Right cardiac atrium (tissue), 5 donors: ENCODE measurements around the gene CLEC2D. TPM values are rescaled to one million over a fixed set of nuclear protein-coding genes. Genes with fewer than 3 reads are reported as not detected.
"Not testable (repeated sequence)": the region's sequence is repeated elsewhere in the genome, so short reads cannot be mapped to it uniquely, and the experiment has no call there.

Experiments used
- ATAC-seq, 2 donors: fragments of 200-7000 bp; cut with Tn5 transposase; one replicate each; pipeline versions ENCODE4 v1.8.0 to v1.9.1; 2020; ENCODE audit warnings: moderate library complexity in 2 of 2, mild to moderate bottlenecking in 1 of 2
- DNase-seq, 3 donors: peaks; one replicate each; pipeline ENCODE4 v3.0.0-alpha.2; 2020
- H3K27ac ChIP-seq: one replicate; pipeline ENCODE4 v1.5.1; 2013; ENCODE audit warnings: mild to moderate bottlenecking, low read length, control low read depth, moderate library complexity
- H3K27me3 ChIP-seq: one replicate; pipeline ENCODE4 v1.6.1; 2013; ENCODE audit not compliant: control insufficient read depth, insufficient read depth
- H3K4me1 ChIP-seq: one replicate; pipeline ENCODE4 v1.6.1; 2013; ENCODE audit warnings: low read length; ENCODE audit not compliant: control insufficient read depth, insufficient read depth
- H3K4me3 ChIP-seq: one replicate; pipeline ENCODE4 v1.5.1; 2013; ENCODE audit warnings: low read length, control low read depth
- H3K9me3 ChIP-seq: one replicate; pipeline ENCODE4 v1.6.1; 2013; ENCODE audit warnings: low read length; ENCODE audit not compliant: control insufficient read depth
- WGBS: extraction: QIAGEN DNeasy Blood & Tissue Kit; methylation state at CpG from one replicate; pipeline ENCODE4 v1.1.7; 2013; 5-methylcytosine and 5-hydroxymethylcytosine counted together
- intact Hi-C, 4 donors: fragments of 100-400 bp; cut with DNase I; formaldehyde crosslinking; loops; one replicate each; pipeline versions ENCODE4 v1.11.0 to v1.14.0; 2022 to 2023
- polyA plus RNA-seq: library from polyadenylated mRNA; stranded (reverse); fragments of 200-250 nt; gene quantifications from one replicate; pipeline ENCODE4 v1.2.3, GENCODE V29; 2013
- total RNA-seq, 4 donors: library from RNA; stranded (reverse); fragmentation: NEBNext Ultra II Directional; extraction: Animal tissue kit (Norgen Biotek cat#: 25700); gene quantifications; one replicate each; pipeline ENCODE4 v1.2.1, GENCODE V29; 2021
- donor health status: healthy with polysubstance abuse.
- donor health status: DM: no; HTN: yes; CAD: no.
- donor health status: DM: no; HTN: no; CAD: no.
- donor health status: DM: no; HTN: yes; CAD: no; lungs with severe emphysema.
- donor health status: DM: yes; HTN: yes; CAD: no.

CLEC2D gene
- total and polyA plus RNA-seq, 5 donors = 3.1 to 17.8 (median 12.4) TPM

DNA sequence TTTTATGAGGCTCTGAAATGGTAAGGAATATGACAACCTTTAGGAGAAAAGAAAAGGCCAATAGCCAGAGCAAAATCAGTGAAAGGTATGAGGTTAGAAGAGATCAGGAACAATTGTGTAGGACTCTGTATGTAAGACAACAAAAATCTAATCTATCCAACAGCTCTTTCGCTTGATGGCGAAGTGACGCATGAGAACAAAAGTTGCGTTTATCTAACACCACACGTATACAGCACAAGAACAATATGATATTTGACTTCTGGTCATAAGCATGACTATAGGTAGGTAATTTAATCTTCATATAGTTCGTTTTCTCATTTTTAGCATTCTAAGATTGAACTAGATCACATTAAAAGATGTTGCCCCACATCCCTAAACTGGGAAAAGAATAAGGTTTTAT is 61.9 kb downstream of the CLEC2D start:
- no peak for ATAC-seq
- H3K4me1 ChIP-seq = no peaks in the 10 kb centered on the region
- no peak for DNase-seq
- 71% methylated on average over 6 of the region's 6 CpGs for WGBS
- intact Hi-C loops = no loop called here
- H3K4me3 ChIP-seq = no peak overlapping the region
- H3K9me3 ChIP-seq = no peaks in the 10 kb centered on the region
- H3K27ac ChIP-seq = no peak overlapping the region
- no peaks in the 10 kb centered on the region for H3K27me3 ChIP-seq

DNA sequence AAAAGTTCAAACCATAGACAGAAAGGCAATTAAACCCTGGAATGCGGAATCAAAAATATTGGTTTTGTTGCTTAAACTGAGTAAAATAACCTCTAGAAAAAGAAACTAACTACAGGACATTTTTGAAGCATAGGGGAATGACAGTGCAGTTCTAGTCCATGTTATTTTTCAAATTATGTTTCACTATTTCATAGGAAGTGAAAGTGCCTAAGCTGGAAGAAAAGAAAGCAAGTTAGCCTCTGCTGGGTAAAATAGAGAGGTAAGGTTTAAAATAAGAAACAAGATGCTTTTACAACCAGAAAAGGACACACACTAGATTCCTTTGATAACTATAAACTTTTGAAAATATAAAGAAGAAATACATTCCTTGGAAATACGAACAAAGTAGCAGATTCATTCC is 62.3 kb downstream of the CLEC2D start:
- intact Hi-C loops = no loop called here
- DNase-seq = no peak
- Histone ChIP-seq H3K4me3 (no peak overlapping the region), H3K27ac (no peak overlapping the region), H3K27me3 (no peaks in the 10 kb centered on the region), H3K4me1 (no peaks in the 10 kb centered on the region), H3K9me3 (no peaks in the 10 kb centered on the region)
- no peak for ATAC-seq
- WGBS = 86% methylated on average over 2 of the region's 2 CpGs

GRCh38 chr12:9732921-9733461 is 63.5 kb downstream of the CLEC2D start, which contains the start of gene CLECL1:
Gene CLECL1, minus strand, starts transcription at chr12:9733097.
- no peaks in the 10 kb centered on the region for H3K27me3 ChIP-seq
- 75% methylated on average over 8 of the region's 8 CpGs for WGBS
- DNase-seq = no peak
- no peak within 1 kb of the TSS for H3K27ac ChIP-seq
- no peak within 1 kb of the TSS for H3K4me3 ChIP-seq
- no peak for ATAC-seq
- H3K9me3 ChIP-seq = no peaks in the 10 kb centered on the region
- intact Hi-C loops = no loop called here
- no peaks in the 10 kb centered on the region for H3K4me1 ChIP-seq

DNA sequence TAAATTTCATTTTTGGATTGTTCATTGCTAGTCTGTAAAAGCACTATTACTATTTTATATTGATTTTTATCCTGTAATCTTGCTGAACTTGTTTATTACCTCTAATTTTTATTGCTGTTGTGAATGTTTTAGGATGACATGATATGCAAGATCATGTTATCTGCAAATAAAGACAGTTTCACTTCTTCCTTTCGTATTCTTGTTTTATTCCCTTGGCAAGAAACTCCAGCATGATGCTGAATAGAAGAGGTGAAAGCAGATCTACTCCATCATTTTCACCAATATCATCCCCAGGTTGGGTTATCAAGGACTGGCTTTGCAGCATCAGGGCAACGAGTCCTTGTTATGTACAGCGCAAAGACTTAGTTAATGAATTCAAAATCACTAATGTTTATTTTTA is 66.1 kb downstream of the CLEC2D start:
- H3K27me3 ChIP-seq = no peaks in the 10 kb centered on the region
- no peaks in the 10 kb centered on the region for H3K9me3 ChIP-seq
- whole genome bisulfite sequencing = 89% methylated on average over 3 of the region's 3 CpGs
- intact Hi-C loops = no loop called here
- no peak overlapping the region for H3K4me3 ChIP-seq
- no peak for ATAC-seq
- H3K27ac ChIP-seq = no peak overlapping the region
- no peak for DNase-seq
- H3K4me1 ChIP-seq = no peaks in the 10 kb centered on the region

GRCh38 chr12:9736936-9737705 is 67.6 kb downstream of the CLEC2D start:
- no peak for ATAC-seq
- Histone ChIP-seq H3K27me3 (no peaks in the 10 kb centered on the region), H3K27ac (no peak overlapping the region), H3K4me1 (no peaks in the 10 kb centered on the region), H3K4me3 (no peak overlapping the region), H3K9me3 (no peaks in the 10 kb centered on the region)
- intact Hi-C loops = no loop called here
- 35% methylated on average over 3 of the region's 3 CpGs for WGBS
- DNase-seq = no peak

GRCh38 chr12:9738905-9739304 is 69.4 kb downstream of the CLEC2D start:
- DNase-seq, H3K4me1 ChIP-seq, H3K27ac ChIP-seq, intact Hi-C loops, H3K4me3 ChIP-seq, H3K27me3 ChIP-seq, ATAC-seq, H3K9me3 ChIP-seq: not testable (repeated sequence)
- 86% methylated on average over 14 of the region's 14 CpGs for WGBS

DNA sequence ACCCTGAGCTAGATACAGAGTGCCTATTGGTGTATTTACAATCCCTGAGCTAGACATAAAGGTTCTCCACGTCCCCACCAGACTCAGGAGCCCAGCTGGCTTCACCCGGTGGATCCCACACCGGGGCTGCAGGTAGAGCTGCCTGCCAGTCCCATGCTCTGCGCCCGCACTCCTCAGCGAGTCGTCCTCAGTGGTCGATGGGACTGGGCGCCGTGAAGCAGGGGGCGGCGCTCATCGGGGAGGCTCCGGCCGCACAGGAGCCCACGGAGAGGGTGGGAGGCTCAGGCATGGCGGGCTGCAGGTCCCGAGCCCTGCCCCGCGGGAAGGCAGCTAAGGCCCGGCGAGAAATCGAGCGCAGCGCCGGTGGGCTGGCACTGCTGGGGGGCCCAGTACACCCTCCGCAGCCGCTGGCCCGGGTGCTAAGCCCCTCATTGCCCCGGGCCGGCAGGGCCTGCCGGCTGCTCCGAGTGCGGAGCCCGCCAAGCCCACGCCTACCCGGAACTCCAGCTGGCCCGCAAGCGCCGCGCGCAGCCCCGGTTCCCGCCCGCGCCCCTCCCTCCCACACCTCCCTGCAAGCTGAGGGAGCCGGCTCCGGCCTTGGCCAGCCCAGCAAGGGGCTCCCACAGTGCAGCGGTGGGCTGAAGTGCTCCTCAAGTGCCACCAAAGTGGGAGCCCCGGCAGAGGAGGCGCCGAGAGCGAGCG is 70.0 kb downstream of the CLEC2D start:
- H3K27ac ChIP-seq, ATAC-seq: not testable (repeated sequence)
- WGBS = 76% methylated on average over 53 of the region's 54 CpGs

DNA sequence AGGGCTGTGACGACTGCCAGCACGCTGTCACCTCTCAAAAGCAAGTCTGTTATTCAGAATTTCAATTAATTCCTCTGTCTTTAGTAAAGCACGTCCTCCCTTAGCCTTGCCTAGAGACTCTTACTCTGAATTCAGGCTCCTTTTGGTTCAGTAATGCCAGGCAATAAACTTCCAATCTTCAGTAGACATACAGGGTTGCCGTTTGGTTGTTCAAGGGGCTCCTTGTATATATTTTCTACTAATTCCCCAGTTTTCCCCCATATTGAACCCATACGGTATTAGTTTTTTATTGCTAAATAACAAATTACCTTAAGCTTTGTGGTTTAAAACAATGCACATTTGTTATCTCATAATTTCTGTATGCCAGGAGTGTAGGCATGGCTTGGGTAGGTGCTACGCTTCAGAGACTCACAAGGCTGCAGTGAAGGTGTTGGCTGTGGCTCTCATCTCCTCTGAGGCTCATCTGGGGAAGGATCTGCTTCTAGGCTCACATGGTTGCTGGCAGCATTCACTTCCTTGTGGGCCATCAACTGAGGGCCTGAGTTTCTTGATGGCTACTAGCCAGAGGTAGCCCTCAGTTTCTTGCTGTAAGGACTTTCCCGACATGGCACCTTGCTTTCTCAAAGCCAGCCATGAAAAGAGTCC is 70.7 kb downstream of the CLEC2D start:
- ATAC-seq (peak in 1 of 2 donors; percentile 45), DNase-seq (no peak)
- Histone ChIP-seq H3K27me3 (no peaks in the 10 kb centered on the region), H3K9me3 (no peaks in the 10 kb centered on the region), H3K4me3 (peak overlapping the region; percentile 40), H3K4me1 (peaks cover 3% of the 10 kb centered on the region), H3K27ac (no peak overlapping the region)
- 82% methylated on average over 7 of the region's 7 CpGs for WGBS
- intact Hi-C loops = loop anchor here in 2 of 4 donors (10.0 kb wide), 2 partner anchors 185 to 405 kb away; no protein-coding TSS in a partner anchor

More for the DNA sequence above, 70.0 kb downstream of the CLEC2D start:
- not testable (repeated sequence) for H3K4me1 ChIP-seq, H3K9me3 ChIP-seq, H3K27me3 ChIP-seq
- intact Hi-C loops = loop anchor here in 2 of 4 donors (10.0 kb wide), 2 partner anchors 185 to 405 kb away; no protein-coding TSS in a partner anchor
- DNase-seq = peak; percentile 20 to 82 (median 67)
- H3K4me3 ChIP-seq = peak overlapping the region; percentile 40

DNA sequence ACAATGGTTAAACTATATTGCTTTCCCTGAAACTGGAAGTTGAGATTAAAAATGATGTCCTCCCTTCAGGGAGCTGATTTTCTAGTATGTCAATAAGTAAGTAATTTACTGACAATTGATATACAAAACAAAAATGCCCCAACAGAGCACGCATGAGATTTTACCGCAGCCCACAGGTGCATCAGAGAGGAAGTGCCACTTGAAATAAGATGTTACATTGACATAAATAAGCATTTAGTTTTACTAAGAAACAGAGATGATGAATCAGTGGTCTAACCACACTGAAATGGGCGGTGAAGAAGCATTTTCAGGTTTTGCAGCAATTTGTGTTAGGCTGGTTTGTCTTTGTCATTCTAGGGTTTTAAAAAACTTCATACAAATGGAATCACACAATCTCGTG is 72.2 kb downstream of the CLEC2D start:
- no peaks in the 10 kb centered on the region for H3K27me3 ChIP-seq
- H3K9me3 ChIP-seq = no peaks in the 10 kb centered on the region
- no peak overlapping the region for H3K27ac ChIP-seq
- 85% methylated on average over 4 of the region's 4 CpGs for WGBS
- no peak for DNase-seq
- H3K4me1 ChIP-seq = peaks cover 3% of the 10 kb centered on the region
- ATAC-seq = no peak
- H3K4me3 ChIP-seq = no peak overlapping the region
- intact Hi-C loops = loop anchor here in 2 of 4 donors (10.0 kb wide), 2 partner anchors 183 to 403 kb away; no protein-coding TSS in a partner anchor

DNA sequence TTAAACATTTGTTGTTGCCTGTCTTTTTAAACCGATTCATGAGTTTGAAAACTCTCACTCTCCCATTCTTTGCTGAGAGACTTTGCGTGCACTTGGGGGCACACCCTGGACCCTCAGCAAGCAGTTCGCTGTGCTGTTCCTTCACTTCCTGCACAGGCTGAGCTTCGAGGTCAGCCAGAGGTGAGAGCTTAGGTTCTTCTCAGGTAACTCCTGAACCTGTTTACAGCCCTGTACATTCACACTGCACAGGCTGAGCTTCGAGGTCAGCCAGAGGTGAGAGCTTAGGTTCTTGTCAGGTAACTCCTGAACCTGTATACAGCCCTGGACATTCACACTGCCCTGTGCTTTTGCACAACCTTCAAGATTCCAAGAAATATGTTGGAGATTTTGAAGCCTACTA is 73.1 kb downstream of the CLEC2D start:
- WGBS = 63% methylated on average over 5 of the region's 5 CpGs
- Histone ChIP-seq H3K4me1 (peaks cover 3% of the 10 kb centered on the region), H3K27ac (peak overlapping the region; percentile 45), H3K4me3 (no peak overlapping the region), H3K9me3 (no peaks in the 10 kb centered on the region), H3K27me3 (no peaks in the 10 kb centered on the region)
- DNase-seq = no peak
- intact Hi-C loops = loop anchor here in 2 of 4 donors (10.0 kb wide), 2 partner anchors 182 to 402 kb away; no protein-coding TSS in a partner anchor
- ATAC-seq = peak in 1 of 2 donors; percentile 36
